CD4-positive, alpha-beta T cell (primary cell): ENCODE results near the gene PSMB10. TPM values are rescaled to one million over a fixed set of nuclear protein-coding genes. Genes with fewer than 3 reads are reported as not detected.
"Not testable (repeated sequence)": the region's sequence is repeated elsewhere in the genome, so short reads cannot be mapped to it uniquely, and the experiment has no call there.

Experiments
- ATAC-seq: fragments of 200-7000 bp; cut with Tn5 transposase; one replicate; pipeline ENCODE4 v1.10.0; 2022; ENCODE audit warnings: mild to moderate bottlenecking; ENCODE audit not compliant: poor library complexity
- CTCF ChIA-PET: fragments of 350-600 bp; sonication (Branson Sonifier 250); formaldehyde crosslinking; loops from one replicate; lab custom pipeline; 2021; ENCODE audit warnings: antibody characterized with exemption, inconsistent platforms; lab: Charles Lee
- POLR2A ChIA-PET: fragments of 350-600 bp; sonication (Branson Sonifier 250); formaldehyde crosslinking; loops from one replicate; lab custom pipeline; 2021; ENCODE audit warnings: antibody characterized with exemption, inconsistent platforms; lab: Charles Lee
- DNase-seq, 14 experiments: peaks; one replicate each; pipeline ENCODE4 v3.0.0-alpha.2; 2013 to 2020; ENCODE audit warnings: mixed read lengths in 2 of 14
- H3K27ac ChIP-seq, 2 donors: one replicate each; pipeline versions ENCODE4 v1.5.1 to v1.7.0; 2013; ENCODE audit warnings: low read length in 2 of 2, low read depth in 1 of 2, mild to moderate bottlenecking in 1 of 2
- H3K27me3 ChIP-seq, 2 experiments: 1 replicate in 1 of 2; 2 replicates in 1 of 2; pipeline versions ENCODE4 v1.6.1 to v1.7.0; 2013; ENCODE audit warnings: low read length in 2 of 2, control low read depth in 1 of 2, mild to moderate bottlenecking in 1 of 2, moderate library complexity in 1 of 2; ENCODE audit not compliant: insufficient read depth in 2 of 2, control insufficient read depth in 1 of 2
- H3K36me3 ChIP-seq: one replicate; pipeline ENCODE4 v1.6.1; 2013; ENCODE audit warnings: low read length, control low read depth; ENCODE audit not compliant: insufficient read depth
- H3K4me1 ChIP-seq: one replicate; pipeline ENCODE4 v1.6.1; 2013; ENCODE audit warnings: low read length, control low read depth; ENCODE audit not compliant: insufficient read depth
- H3K4me3 ChIP-seq: one replicate; pipeline ENCODE4 v1.5.1; 2013; ENCODE audit warnings: mild to moderate bottlenecking, low read length, moderate library complexity
- H3K9me3 ChIP-seq, 2 experiments: 1 replicate in 1 of 2; 2 replicates in 1 of 2; pipeline versions ENCODE4 v1.6.1 to v1.7.0; 2013; ENCODE audit warnings: low read length in 2 of 2, mild to moderate bottlenecking in 2 of 2, control low read depth in 1 of 2, moderate library complexity in 1 of 2; ENCODE audit not compliant: control insufficient read depth in 1 of 2, insufficient read depth in 1 of 2
- H3K27ac Mint-ChIP-seq: one replicate; pipeline ENCODE4 v1.8.0; 2020; ENCODE audit warnings: mixed read lengths
- H3K27me3 Mint-ChIP-seq: one replicate; pipeline ENCODE4 v1.8.0; 2021; ENCODE audit warnings: mixed read lengths
- H3K36me3 Mint-ChIP-seq: one replicate; pipeline ENCODE4 v1.8.0; 2021; ENCODE audit warnings: low read depth, mixed read lengths
- H3K4me1 Mint-ChIP-seq: one replicate; pipeline ENCODE4 v1.8.0; 2021; ENCODE audit warnings: low read depth, mixed read lengths
- H3K4me3 Mint-ChIP-seq: one replicate; pipeline ENCODE4 v1.8.0; 2020; ENCODE audit warnings: mild to moderate bottlenecking, mixed read lengths
- H3K9me3 Mint-ChIP-seq: one replicate; pipeline ENCODE4 v1.8.0; 2020; ENCODE audit warnings: mixed read lengths
- CTCF ChIP-seq: fragments of 200-600 bp; IDR thresholded peaks from one replicate; pipeline ENCODE4 v1.8.0; 2022; ENCODE audit warnings: antibody characterized with exemption, mild to moderate bottlenecking
- intact Hi-C, 2 experiments: fragments of 100-400 bp; cut with DNase I in 1 of 2; cut with micrococcal nuclease in 1 of 2; formaldehyde crosslinking; loops; one replicate each; pipeline versions ENCODE4 v1.15.1 to v1.9.0; 2023 to 2025; cut with DNase I, micrococcal nuclease
- total RNA-seq, 174 experiments: library from RNA in 2 of 174; stranded (reverse) in 2 of 174; gene quantifications; one replicate each; pipeline ENCODE4 v1.2.3 and lab custom pipeline; 2021 to 2026

PSMB10 gene
- total RNA-seq, 2 experiments from 2014 or later, result 68.7 to 71.6 TPM

- Mint-ChIP-seq H3K4me3 (no peak overlapping the region), H3K9me3 (no peaks in the 10 kb centered on the region), H3K36me3 (no peaks in the 10 kb centered on the region), H3K27me3 (no peaks in the 10 kb centered on the region), H3K27ac (no peak overlapping the region), H3K4me1 (no peaks in the 10 kb centered on the region)
- H3K9me3 ChIP-seq, result no peaks in the 10 kb centered on the region
- no peak overlapping the region for H3K27ac ChIP-seq
- TF ChIP-seq CTCF, result no peak
- H3K27me3 ChIP-seq, result no peaks in the 10 kb centered on the region
- ChIA-PET CTCF (no interaction called here), POLR2A (interaction anchor here (0.6 kb wide), 1 partner anchor 10 kb away, joined by 4 read pairs; no protein-coding TSS in a partner anchor)
- H3K36me3 ChIP-seq, result no peaks in the 10 kb centered on the region
- H3K4me3 ChIP-seq, result no peak overlapping the region
- DNase-seq (no peak), ATAC-seq (no peak)
- H3K4me1 ChIP-seq, result no peaks in the 10 kb centered on the region
- intact Hi-C loops, result no loop called here
Measured at GRCh38 chr16:67976205-67976604, 39.6 kb upstream of the PSMB10 start.

DNA sequence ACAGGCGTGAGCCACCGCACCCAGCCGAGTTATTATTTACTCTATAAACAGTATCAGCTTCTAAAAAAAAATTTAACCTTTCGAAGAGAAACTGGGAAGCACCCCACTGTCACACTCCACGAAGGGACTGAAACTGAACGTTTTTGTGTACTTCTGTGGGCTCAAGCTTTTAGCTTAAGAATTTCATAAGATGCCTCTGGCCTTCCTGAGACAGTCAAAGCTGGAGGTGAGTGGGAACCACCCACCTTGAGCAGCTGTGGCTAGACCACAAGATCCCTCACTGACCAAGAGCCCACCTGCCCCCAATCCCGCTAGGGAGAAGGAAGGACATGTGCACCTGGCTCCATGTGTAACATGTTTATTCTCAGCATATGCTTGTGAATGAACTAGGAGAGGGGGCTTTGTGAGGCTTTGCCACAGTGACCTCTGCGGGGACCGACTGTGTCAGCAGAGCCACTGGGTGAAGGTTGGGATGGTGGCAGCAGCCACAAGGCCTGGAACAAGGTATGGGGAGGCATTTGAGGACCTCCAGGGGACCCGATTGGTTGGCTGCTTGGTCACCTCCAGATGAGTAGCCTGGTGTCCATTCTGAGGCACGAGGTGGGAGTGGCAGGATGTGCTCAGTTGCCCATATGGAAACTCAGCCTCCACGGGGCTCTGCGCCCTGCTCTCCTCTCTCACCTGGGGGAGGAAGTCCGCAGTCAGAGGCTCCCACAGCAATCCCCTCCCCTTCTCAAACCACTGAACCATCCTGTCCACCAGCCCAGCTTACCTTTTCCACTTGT lies 38.9 kb upstream of the PSMB10 start:
- no peak overlapping the region for H3K4me3 Mint-ChIP-seq
- H3K4me1 Mint-ChIP-seq, result no peaks in the 10 kb centered on the region
- DNase-seq, result no peak
- ChIA-PET POLR2A (no interaction called here), CTCF (no interaction called here)
- Histone ChIP-seq H3K27ac (no peak overlapping the region), H3K9me3 (no peaks in the 10 kb centered on the region), H3K27me3 (no peaks in the 10 kb centered on the region), H3K36me3 (no peaks in the 10 kb centered on the region), H3K4me1 (no peaks in the 10 kb centered on the region), H3K4me3 (no peak overlapping the region)
- H3K9me3 Mint-ChIP-seq, result no peaks in the 10 kb centered on the region
- ATAC-seq, result no peak
- H3K36me3 Mint-ChIP-seq, result no peaks in the 10 kb centered on the region
- intact Hi-C loops, result no loop called here
- no peak overlapping the region for H3K27ac Mint-ChIP-seq
- H3K27me3 Mint-ChIP-seq, result no peaks in the 10 kb centered on the region
- no peak for TF ChIP-seq CTCF

GRCh38 chr16:67972285-67972684 lies 35.6 kb upstream of the PSMB10 start:
- H3K27ac Mint-ChIP-seq, H3K4me3 ChIP-seq, H3K27ac ChIP-seq, H3K27me3 ChIP-seq, H3K27me3 Mint-ChIP-seq, H3K9me3 ChIP-seq, DNase-seq, H3K36me3 Mint-ChIP-seq, ATAC-seq, H3K36me3 ChIP-seq, H3K9me3 Mint-ChIP-seq, intact Hi-C loops, H3K4me3 Mint-ChIP-seq: not testable (repeated sequence)
- peaks cover 12% of the 10 kb centered on the region for H3K4me1 Mint-ChIP-seq
- ChIA-PET CTCF (interaction anchor here (0.7 kb wide), 1 partner anchor 83 kb away, joined by 3 read pairs; no protein-coding TSS in a partner anchor), POLR2A (interaction anchor here (0.8 kb wide), 1 partner anchor 11 kb away, joined by 3 read pairs; no protein-coding TSS in a partner anchor)
- peaks cover 15% of the 10 kb centered on the region for H3K4me1 ChIP-seq
